Spleen (tissue), 11 donors: ENCODE measurements around the gene ARHGEF12. TPM values are rescaled to one million over a fixed set of nuclear protein-coding genes. Genes with fewer than 3 reads are reported as not detected.

Experiments
- DNase-seq: peaks from one replicate; pipeline ENCODE4 v3.0.0-alpha.2; 2020
- H3K27ac ChIP-seq, 8 donors: fragments of 200-600 bp; sonication (generic) in 7 of 8; 1 replicate in 4 of 8; 2 replicates in 4 of 8; pipeline versions ENCODE4 v1.5.0 to v1.8.0; 2016 to 2021; ENCODE audit warnings: inconsistent platforms in 4 of 8, mild to moderate bottlenecking in 4 of 8, moderate library complexity in 1 of 8
- H3K27me3 ChIP-seq, 7 donors: fragments of 200-600 bp; sonication (generic) in 6 of 7; replicated peaks in 1 of 7; 1 replicate in 4 of 7; 2 replicates in 3 of 7; pipeline versions ENCODE4 v1.5.0 to v1.8.0; 2016 to 2021; ENCODE audit warnings: inconsistent platforms in 3 of 7, mild to moderate bottlenecking in 1 of 7
- H3K36me3 ChIP-seq, 6 donors: fragments of 200-600 bp; sonication (generic) in 5 of 6; 1 replicate in 4 of 6; 2 replicates in 2 of 6; pipeline versions ENCODE4 v1.5.0 to v1.8.0; 2016 to 2021; ENCODE audit warnings: inconsistent platforms in 2 of 6
- H3K4me1 ChIP-seq, 6 donors: fragments of 200-600 bp; sonication (generic) in 5 of 6; 1 replicate in 3 of 6; 2 replicates in 3 of 6; pipeline versions ENCODE4 v1.5.0 to v1.8.0; 2016 to 2021; ENCODE audit warnings: inconsistent platforms in 3 of 6
- H3K4me3 ChIP-seq, 8 donors: fragments of 200-600 bp; sonication (generic) in 7 of 8; 1 replicate in 4 of 8; 2 replicates in 4 of 8; pipeline versions ENCODE4 v1.5.0 to v1.8.0; 2016 to 2021; ENCODE audit warnings: inconsistent platforms in 4 of 8, mild to moderate bottlenecking in 4 of 8, moderate library complexity in 2 of 8
- H3K9me3 ChIP-seq, 8 donors: fragments of 200-600 bp; sonication (generic) in 7 of 8; 1 replicate in 4 of 8; 2 replicates in 4 of 8; pipeline versions ENCODE4 v1.5.0 to v1.8.0; 2016 to 2021; ENCODE audit warnings: inconsistent platforms in 4 of 8
- CTCF ChIP-seq, 11 experiments: fragments of 200-600 bp in 7 of 11; fragments of 450-650 bp in 4 of 11; sonication (generic) in 4 of 11; IDR thresholded peaks in 8 of 11; conservative IDR thresholded peaks in 3 of 11; 1 replicate in 7 of 11; 2 replicates in 4 of 11; pipeline versions ENCODE4 v1.4.0 to v1.8.0; 2016 to 2021; ENCODE audit warnings: antibody characterized with exemption in 11 of 11, inconsistent platforms in 4 of 11, mild to moderate bottlenecking in 1 of 11
- POLR2A ChIP-seq, 3 donors: fragments of 450-650 bp; IDR thresholded peaks; one replicate each; pipeline ENCODE4 v1.5.1; 2017; ENCODE audit warnings: antibody characterized with exemption in 3 of 3, mild to moderate bottlenecking in 1 of 3
- POLR2AphosphoS5 ChIP-seq, 3 donors: sonication (generic); formaldehyde crosslinking; IDR thresholded peaks; one replicate each; pipeline ENCODE4 v1.5.1; 2017; ENCODE audit warnings: antibody characterized with exemption in 3 of 3
- WGBS, 5 donors: extraction: QIAGEN DNeasy Blood & Tissue Kit in 3 of 5; methylation state at CpG; one replicate each; pipeline versions ENCODE4 v1.1.5 to v1.1.7; 2013 to 2018; 5-methylcytosine and 5-hydroxymethylcytosine counted together
- intact Hi-C: fragments of 100-400 bp; cut with DNase I; formaldehyde crosslinking; loops from one replicate; pipeline ENCODE4 v1.15.0; 2023; ENCODE audit warnings: low total_unique reads
- polyA plus RNA-seq, 3 donors: library from polyadenylated mRNA; stranded (reverse); fragments of 200-250 nt; gene quantifications; one replicate each; pipeline ENCODE4 v1.2.1, GENCODE V29; 2013
- total RNA-seq, 7 donors: library from RNA; depleted of rRNA in 3 of 7; stranded (reverse); fragments of >200 nt in 3 of 7; fragmentation: NEBNext Ultra II Directional in 4 of 7; extraction: Animal tissue kit (Norgen Biotek cat#: 25700) in 4 of 7; gene quantifications; one replicate each; pipeline versions ENCODE4 v1.1.0 to v1.2.1, GENCODE V29; 2016 to 2021
- donor health status: healthy with polysubstance abuse.
- donor health status: DM: no; HTN: no; CAD: no; lungs with moderate emphysema.
- donor health status: DM: no; HTN: no; CAD: no.
- donor health status: Bipolar disorder and iron deficiency.
- donor health status: healthy.
- donor health status: DM: no; HTN: no; CAD: no.
- donor health status: DM: yes; HTN: yes; CAD: no.

The ARHGEF12 gene
- total and polyA plus RNA-seq, 10 donors, result 5.6 to 122 (median 88.6) TPM

DNA sequence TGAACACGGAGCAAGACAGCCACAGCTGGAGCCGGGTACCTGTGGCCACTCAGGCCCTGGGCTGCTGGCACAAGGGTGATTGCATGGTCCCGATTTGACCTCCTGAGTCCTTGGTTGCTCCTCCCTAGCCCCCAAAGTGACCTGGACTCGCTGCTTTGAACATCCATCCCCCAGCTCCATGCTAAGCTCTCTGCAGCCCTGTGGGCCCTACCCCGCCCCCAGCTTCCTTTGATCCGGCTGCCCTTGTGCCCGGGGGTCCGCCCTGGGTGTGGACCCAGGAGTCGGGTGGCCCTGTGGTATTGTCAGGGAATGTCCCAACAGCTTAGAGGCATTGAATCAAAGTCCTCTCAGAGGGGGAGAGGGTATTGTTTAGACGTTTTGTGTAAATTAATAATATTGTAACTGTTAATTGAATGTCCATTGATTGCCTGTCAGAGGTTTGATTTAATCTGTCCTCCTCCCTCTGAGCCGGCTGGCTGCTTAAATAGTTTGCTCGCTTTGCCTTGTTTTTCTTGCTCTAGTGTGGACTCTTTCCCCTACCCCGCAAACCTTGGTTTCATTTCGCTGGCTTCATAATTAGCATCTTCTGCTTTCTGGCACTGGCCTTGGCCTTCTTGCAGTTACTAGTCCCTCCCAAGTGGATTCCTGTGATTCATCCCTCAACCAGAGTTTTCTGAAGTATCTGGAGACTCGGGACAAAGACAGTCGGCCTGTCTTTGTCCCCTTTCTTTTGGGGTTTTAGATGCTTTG, 196.0 kb downstream of the ARHGEF12 start:
- intact Hi-C loops, result no loop called here
- Histone ChIP-seq H3K27me3 (peaks cover 0 to 45% (median 3%) of the 10 kb centered on the region in 7 donors), H3K9me3 (no peaks in the 10 kb centered on the region), H3K27ac (no peak overlapping the region), H3K36me3 (no peaks in the 10 kb centered on the region), H3K4me3 (no peak overlapping the region), H3K4me1 (no peaks in the 10 kb centered on the region)
- TF ChIP-seq POLR2A (IDR thresholded peaks at IDR 0.05), result no peak
- no peak for TF ChIP-seq CTCF (IDR thresholded peaks at IDR 0.05 in 8 of 11, conservative IDR thresholded peaks at IDR 0.05 in 3 of 11)
- no peak for TF ChIP-seq POLR2AphosphoS5 (IDR thresholded peaks at IDR 0.05)
- DNase-seq, result no peak
- WGBS, 5 donors, result 61 to 77% (median 66%) methylated on average over 13 to 16 of the region's 16 CpGs

DNA sequence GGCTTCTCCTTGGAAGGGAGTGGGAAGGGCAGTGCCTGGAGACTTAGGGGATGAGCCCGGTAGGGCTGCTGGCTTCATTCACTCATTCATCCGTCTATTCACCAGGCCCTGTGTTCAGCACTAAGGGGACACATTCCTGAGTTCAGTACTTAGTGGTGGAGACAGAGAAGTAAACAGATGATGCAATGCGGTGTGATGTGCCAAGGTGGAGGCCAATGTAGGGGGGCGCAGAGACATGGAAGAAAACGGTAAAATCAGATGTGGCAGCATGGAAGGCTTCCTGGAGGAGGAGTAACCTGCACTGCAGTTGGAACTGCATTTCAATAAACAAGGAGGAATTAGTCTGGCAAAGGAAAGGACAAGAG, 196.6 kb downstream of the ARHGEF12 start:
- TF ChIP-seq POLR2A (IDR thresholded peaks at IDR 0.05) (no peak), CTCF (IDR thresholded peaks at IDR 0.05 in 8 of 11, conservative IDR thresholded peaks at IDR 0.05 in 3 of 11) (no peak), POLR2AphosphoS5 (IDR thresholded peaks at IDR 0.05) (no peak)
- H3K36me3 ChIP-seq, result no peaks in the 10 kb centered on the region
- no peaks in the 10 kb centered on the region for H3K9me3 ChIP-seq
- no peak for DNase-seq
- intact Hi-C loops, result no loop called here
- no peak overlapping the region for H3K27ac ChIP-seq
- 73 to 83% (median 76%) methylated on average over 5 of the region's 5 CpGs for WGBS, 5 donors
- H3K27me3 ChIP-seq, result peaks cover 0 to 42% (median 3%) of the 10 kb centered on the region in 7 donors
- no peaks in the 10 kb centered on the region for H3K4me1 ChIP-seq
- H3K4me3 ChIP-seq, result no peak overlapping the region

DNA sequence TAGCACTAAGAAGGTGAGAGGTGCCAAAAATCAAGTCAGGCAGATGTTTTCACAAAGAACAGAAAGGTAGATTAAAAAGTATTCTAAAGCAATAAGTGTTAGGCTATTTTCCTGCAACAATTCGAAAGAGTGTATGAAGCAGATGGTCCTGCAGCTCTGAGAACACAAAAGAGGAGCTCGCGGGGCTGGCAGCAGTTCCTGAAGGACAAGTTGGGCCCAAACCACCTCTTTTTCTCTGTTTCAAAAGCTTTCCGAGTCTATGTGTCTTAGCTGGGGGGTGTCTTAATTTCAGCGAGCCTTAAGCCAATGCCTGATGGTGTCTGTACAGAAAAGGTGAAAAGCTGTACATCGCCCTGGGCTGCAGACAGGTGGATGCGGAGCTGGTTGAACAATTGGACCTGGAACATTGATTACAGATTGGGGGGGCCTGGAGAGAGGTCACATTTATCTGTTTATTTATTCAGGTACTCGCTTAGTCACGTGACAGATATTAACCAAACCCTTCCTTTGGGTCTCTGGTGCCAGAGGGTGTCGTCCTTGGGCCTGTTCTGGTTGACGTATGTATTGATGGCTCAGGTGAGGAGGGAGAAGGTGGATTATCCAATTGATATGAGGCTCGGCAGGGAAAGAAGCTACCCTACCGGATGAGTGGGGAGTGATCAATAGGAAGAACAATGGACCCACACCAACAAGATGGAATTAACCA, 200.0 kb downstream of the ARHGEF12 start:
- Histone ChIP-seq H3K4me3 (no peak overlapping the region), H3K9me3 (peaks cover 0 to under 1% (median 0%) of the 10 kb centered on the region in 8 donors), H3K27me3 (peaks cover 0 to 22% (median 0%) of the 10 kb centered on the region in 7 donors), H3K27ac (no peak overlapping the region), H3K4me1 (peaks cover 0 to 5% (median 0%) of the 10 kb centered on the region in 6 donors), H3K36me3 (no peaks in the 10 kb centered on the region)
- TF ChIP-seq POLR2A (IDR thresholded peaks at IDR 0.05) (no peak), CTCF (IDR thresholded peaks at IDR 0.05 in 8 of 11, conservative IDR thresholded peaks at IDR 0.05 in 3 of 11) (no peak), POLR2AphosphoS5 (IDR thresholded peaks at IDR 0.05) (no peak)
- no peak for DNase-seq
- 90 to 95% (median 92%) methylated on average over 13 of the region's 13 CpGs for WGBS, 5 donors
- intact Hi-C loops, result no loop called here

GRCh38 chr11:120536797-120537169, 200.6 kb downstream of the ARHGEF12 start:
- peaks cover 0 to 19% (median 0%) of the 10 kb centered on the region in 7 donors for H3K27me3 ChIP-seq
- intact Hi-C loops, result no loop called here
- no peak overlapping the region for H3K27ac ChIP-seq
- TF ChIP-seq CTCF (IDR thresholded peaks at IDR 0.05 in 8 of 11, conservative IDR thresholded peaks at IDR 0.05 in 3 of 11), result no peak
- no peak for TF ChIP-seq POLR2A (IDR thresholded peaks at IDR 0.05)
- DNase-seq, result no peak
- no peak overlapping the region for H3K4me3 ChIP-seq
- H3K9me3 ChIP-seq, result peaks cover 0 to 6% (median 0%) of the 10 kb centered on the region in 8 donors
- H3K4me1 ChIP-seq, result peaks cover 0 to 5% (median 0%) of the 10 kb centered on the region in 6 donors
- 91 to 95% (median 92%) methylated on average over 11 of the region's 11 CpGs for WGBS, 5 donors
- no peaks in the 10 kb centered on the region for H3K36me3 ChIP-seq
